Subcutaneous adipose tissue (tissue), 4 donors: ENCODE data around the gene SYT9. TPM values are rescaled to one million over a fixed set of nuclear protein-coding genes. Genes with fewer than 3 reads are reported as not detected.

Source experiments
- total RNA-seq, 4 donors: library from RNA; depleted of rRNA; stranded (reverse); fragments of >200 nt; gene quantifications; one replicate each; pipeline ENCODE4 v1.1.0, GENCODE V29; 2016
- TF ChIP-seq, protein P1 (sequence below): fragments of 450-650 bp; IDR thresholded peaks from one replicate; pipeline ENCODE4 v1.5.1; 2016; ENCODE audit warnings: low read depth, mild to moderate bottlenecking, control low read depth, antibody characterized with exemption, moderate library complexity

Gene SYT9
- total RNA-seq, 4 donors from 2014 or later = not detected

- TF ChIP-seq, protein P1, sequence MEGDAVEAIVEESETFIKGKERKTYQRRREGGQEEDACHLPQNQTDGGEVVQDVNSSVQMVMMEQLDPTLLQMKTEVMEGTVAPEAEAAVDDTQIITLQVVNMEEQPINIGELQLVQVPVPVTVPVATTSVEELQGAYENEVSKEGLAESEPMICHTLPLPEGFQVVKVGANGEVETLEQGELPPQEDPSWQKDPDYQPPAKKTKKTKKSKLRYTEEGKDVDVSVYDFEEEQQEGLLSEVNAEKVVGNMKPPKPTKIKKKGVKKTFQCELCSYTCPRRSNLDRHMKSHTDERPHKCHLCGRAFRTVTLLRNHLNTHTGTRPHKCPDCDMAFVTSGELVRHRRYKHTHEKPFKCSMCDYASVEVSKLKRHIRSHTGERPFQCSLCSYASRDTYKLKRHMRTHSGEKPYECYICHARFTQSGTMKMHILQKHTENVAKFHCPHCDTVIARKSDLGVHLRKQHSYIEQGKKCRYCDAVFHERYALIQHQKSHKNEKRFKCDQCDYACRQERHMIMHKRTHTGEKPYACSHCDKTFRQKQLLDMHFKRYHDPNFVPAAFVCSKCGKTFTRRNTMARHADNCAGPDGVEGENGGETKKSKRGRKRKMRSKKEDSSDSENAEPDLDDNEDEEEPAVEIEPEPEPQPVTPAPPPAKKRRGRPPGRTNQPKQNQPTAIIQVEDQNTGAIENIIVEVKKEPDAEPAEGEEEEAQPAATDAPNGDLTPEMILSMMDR = no peak
These were observed 172.2 kb downstream of the SYT9 start for GRCh38 chr11:7423946-7424345.

DNA sequence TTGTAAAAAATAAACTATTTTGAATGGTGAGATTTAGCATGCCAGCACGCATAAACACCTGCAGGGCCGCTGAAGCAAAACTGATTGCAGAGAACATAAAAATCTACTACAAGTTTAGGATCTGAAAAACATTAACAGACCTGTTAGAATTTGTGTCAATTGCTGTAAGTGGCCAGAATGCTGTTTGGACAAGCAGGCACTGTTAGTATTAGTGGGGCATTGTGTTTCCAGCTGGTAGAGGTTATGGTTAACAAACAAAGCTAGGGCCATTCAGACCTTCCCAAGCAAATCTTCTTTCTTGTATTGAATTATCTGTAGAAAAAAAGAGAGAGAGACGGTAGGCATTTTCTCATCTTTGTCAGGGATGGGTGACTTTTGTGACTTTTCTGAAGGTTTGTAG lies 176.0 kb downstream of the SYT9 start:
- TF ChIP-seq, protein P1 = no peak

GRCh38 chr11:7428196-7428595 lies 176.5 kb downstream of the SYT9 start:
- TF ChIP-seq, protein P1 = no peak

DNA sequence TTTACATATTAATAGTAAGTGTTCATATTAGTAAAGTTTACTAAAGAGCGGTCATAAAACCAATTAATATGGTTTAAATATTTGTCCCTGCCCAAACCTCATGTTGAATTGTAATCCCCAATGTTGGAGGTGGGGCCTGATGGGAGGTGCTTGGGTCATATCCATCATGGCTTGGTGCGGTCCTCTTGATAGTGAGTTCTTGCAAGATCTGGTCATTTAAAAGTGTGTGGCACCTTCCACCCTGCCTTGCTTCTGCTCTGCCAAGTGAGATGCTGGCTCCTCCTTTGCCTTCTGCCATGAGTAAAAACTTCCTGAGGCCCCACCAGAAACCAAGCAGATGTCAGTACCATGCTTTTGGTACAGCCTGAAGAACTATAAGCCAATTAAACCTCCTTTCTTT lies 178.8 kb downstream of the SYT9 start:
- TF ChIP-seq, protein P1 = no peak

DNA sequence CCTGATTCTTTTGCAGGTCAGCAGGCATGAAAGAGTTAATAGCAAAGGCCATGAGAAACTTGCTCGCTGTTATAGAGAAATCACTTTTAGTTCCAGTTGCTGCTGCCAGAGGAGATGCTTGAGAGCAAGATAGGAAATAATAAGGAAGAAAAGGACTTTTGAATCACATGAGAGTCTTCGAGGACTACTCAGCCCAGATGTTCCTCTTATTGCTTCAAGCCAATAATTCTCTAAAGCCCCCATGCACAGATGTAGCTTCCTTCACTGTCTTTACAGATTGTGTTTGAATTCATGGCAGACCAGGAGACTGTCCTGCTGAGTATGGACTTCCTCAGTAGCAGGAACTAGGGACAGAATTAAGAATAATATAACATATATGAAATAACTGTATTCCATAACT lies 183.5 kb downstream of the SYT9 start:
- TF ChIP-seq, protein P1 = no peak

GRCh38 chr11:7436146-7436545 lies 184.4 kb downstream of the SYT9 start:
- TF ChIP-seq, protein P1 = no peak

GRCh38 chr11:7436657-7437056 lies 185.0 kb downstream of the SYT9 start:
- TF ChIP-seq, protein P1 = no peak
